ENCODE measurements around the gene COL5A1. TPM values are rescaled to one million over a fixed set of nuclear protein-coding genes. Genes with fewer than 3 reads are reported as not detected.

The COL5A1 gene
- total RNA-seq, 4 donors from 2014 or later = 4.8 to 16.5 (median 9.4) TPM

- Histone ChIP-seq H3K4me3 (replicated peaks in 1 of 3) (no peak overlapping the region), H3K27ac (no peak overlapping the region), H3K27me3 (no peaks in the 10 kb centered on the region), H3K4me1 (no peaks in the 10 kb centered on the region), H3K36me3 (no peaks in the 10 kb centered on the region), H3K9me3 (no peaks in the 10 kb centered on the region)
- 88 to 98% methylated on average over 11 of the region's 11 CpGs for WGBS, 2 donors
- intact Hi-C loops (cut with DNase I) = no loop called here
- TF ChIP-seq, protein P1, sequence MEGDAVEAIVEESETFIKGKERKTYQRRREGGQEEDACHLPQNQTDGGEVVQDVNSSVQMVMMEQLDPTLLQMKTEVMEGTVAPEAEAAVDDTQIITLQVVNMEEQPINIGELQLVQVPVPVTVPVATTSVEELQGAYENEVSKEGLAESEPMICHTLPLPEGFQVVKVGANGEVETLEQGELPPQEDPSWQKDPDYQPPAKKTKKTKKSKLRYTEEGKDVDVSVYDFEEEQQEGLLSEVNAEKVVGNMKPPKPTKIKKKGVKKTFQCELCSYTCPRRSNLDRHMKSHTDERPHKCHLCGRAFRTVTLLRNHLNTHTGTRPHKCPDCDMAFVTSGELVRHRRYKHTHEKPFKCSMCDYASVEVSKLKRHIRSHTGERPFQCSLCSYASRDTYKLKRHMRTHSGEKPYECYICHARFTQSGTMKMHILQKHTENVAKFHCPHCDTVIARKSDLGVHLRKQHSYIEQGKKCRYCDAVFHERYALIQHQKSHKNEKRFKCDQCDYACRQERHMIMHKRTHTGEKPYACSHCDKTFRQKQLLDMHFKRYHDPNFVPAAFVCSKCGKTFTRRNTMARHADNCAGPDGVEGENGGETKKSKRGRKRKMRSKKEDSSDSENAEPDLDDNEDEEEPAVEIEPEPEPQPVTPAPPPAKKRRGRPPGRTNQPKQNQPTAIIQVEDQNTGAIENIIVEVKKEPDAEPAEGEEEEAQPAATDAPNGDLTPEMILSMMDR (IDR thresholded peaks at IDR 0.05) = no peak
- no peak for TF ChIP-seq POLR2A (IDR thresholded peaks at IDR 0.05)
- DNase-seq = no peak
These were observed 187.3 kb downstream of the COL5A1 start for GRCh38 chr9:134828892-134829291.

GRCh38 chr9:134829356-134829937 lies 187.8 kb downstream of the COL5A1 start:
- H3K9me3 ChIP-seq = no peaks in the 10 kb centered on the region
- intact Hi-C loops (cut with DNase I) = no loop called here
- no peaks in the 10 kb centered on the region for H3K4me1 ChIP-seq
- no peaks in the 10 kb centered on the region for H3K36me3 ChIP-seq
- H3K27ac ChIP-seq = no peak overlapping the region
- H3K27me3 ChIP-seq = no peaks in the 10 kb centered on the region
- DNase-seq = no peak
- H3K4me3 ChIP-seq (replicated peaks in 1 of 3) = no peak overlapping the region
- no peak for TF ChIP-seq POLR2A (IDR thresholded peaks at IDR 0.05)
- TF ChIP-seq, protein P1 (IDR thresholded peaks at IDR 0.05) = no peak
- WGBS, 2 donors = 91 to 94% methylated on average over 19 to 30 of the region's 35 CpGs

DNA sequence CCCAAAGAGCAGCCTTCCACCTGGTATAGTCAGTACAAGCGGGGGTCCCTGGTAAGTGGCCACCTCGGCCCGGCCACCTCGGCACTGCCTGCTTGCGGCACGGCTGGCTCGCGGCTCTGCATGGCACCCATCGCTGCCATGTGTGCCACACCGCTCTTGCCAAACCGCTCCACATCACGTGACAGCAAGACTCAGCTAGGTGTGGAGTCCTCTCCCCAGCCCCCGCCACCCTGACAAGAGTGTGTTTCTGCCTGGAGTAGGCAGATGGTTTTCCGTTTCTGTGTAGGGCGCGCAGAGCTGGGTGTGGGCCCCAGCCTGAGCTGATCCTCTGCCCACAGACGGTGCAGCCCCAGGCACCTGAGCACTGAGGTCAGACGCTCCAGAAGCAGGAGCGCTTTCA lies 188.5 kb downstream of the COL5A1 start:
- intact Hi-C loops (cut with DNase I) = no loop called here
- H3K27me3 ChIP-seq = no peaks in the 10 kb centered on the region
- H3K4me3 ChIP-seq (replicated peaks in 1 of 3) = no peak overlapping the region
- 96 to 98% methylated on average over 13 to 14 of the region's 19 CpGs for WGBS, 2 donors
- H3K27ac ChIP-seq = no peak overlapping the region
- H3K4me1 ChIP-seq = no peaks in the 10 kb centered on the region
- H3K9me3 ChIP-seq = no peaks in the 10 kb centered on the region
- H3K36me3 ChIP-seq = no peaks in the 10 kb centered on the region
- no peak for DNase-seq
- TF ChIP-seq, protein P1 (IDR thresholded peaks at IDR 0.05) = no peak
- TF ChIP-seq POLR2A (IDR thresholded peaks at IDR 0.05) = no peak

DNA sequence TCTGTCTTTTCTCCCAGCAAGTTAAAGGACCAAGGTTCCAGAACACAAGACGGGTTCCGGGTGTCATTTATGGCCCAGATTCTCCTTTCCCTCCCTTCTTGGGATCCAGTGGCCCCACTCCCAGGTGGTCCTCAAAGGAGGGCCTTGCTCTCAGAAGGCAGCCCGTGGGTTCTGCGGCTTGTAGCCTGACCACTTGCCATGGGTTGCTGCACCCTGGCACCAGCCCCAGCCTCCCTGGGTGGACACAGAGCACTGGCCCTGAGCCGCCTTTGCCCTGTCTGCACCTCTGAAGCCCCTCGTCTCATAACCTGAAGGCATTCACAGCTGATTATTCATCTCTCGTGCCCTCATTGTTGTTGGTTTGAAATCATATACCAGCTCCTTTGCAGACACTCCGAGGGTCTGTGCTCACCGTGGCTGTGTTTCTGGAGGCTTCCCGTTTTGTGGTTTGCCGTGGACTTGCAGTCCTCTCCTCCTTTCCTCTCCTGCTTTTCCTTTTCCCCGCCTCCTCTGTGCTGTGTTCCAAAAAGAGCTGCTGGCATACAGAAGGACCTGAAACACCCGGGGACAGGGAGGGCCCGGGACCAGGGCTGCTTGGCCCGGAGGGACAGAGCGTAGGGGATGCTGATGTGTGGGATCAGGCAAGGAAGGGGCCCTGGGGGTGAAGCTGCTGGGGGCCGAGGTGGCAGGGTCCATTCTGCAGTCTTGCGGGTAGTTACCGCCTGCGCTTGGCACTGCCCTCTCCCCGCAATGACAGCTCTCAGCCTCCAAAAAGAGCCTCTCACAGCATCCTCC lies 189.5 kb downstream of the COL5A1 start:
- Histone ChIP-seq H3K4me3 (replicated peaks in 1 of 3) (no peak overlapping the region), H3K27ac (no peak overlapping the region), H3K27me3 (no peaks in the 10 kb centered on the region), H3K36me3 (no peaks in the 10 kb centered on the region), H3K9me3 (no peaks in the 10 kb centered on the region), H3K4me1 (no peaks in the 10 kb centered on the region)
- DNase-seq = no peak
- 90% methylated on average over 19 to 21 of the region's 21 CpGs for WGBS, 2 donors
- intact Hi-C loops (cut with DNase I) = no loop called here
- TF ChIP-seq, protein P1 (IDR thresholded peaks at IDR 0.05) = no peak
- no peak for TF ChIP-seq POLR2A (IDR thresholded peaks at IDR 0.05)

GRCh38 chr9:134832471-134832870 lies 190.9 kb downstream of the COL5A1 start:
- H3K9me3 ChIP-seq = no peaks in the 10 kb centered on the region
- H3K4me3 ChIP-seq (replicated peaks in 1 of 3) = no peak overlapping the region
- DNase-seq = no peak
- intact Hi-C loops (cut with DNase I) = no loop called here
- H3K27me3 ChIP-seq = no peaks in the 10 kb centered on the region
- no peak for TF ChIP-seq POLR2A (IDR thresholded peaks at IDR 0.05)
- TF ChIP-seq, protein P1 (IDR thresholded peaks at IDR 0.05) = no peak
- H3K36me3 ChIP-seq = no peaks in the 10 kb centered on the region
- H3K27ac ChIP-seq = no peak overlapping the region
- no peaks in the 10 kb centered on the region for H3K4me1 ChIP-seq
- WGBS, 2 donors = 97% methylated on average over 17 to 18 of the region's 19 CpGs
